GM12874 (cell line): ENCODE results near the gene TUBA4A.

Source experiments
- CTCF ChIP-seq: IDR thresholded peaks from 2 replicates; pipeline ENCODE4 v1.5.1; 2011; ENCODE audit warnings: low read depth, mild to moderate bottlenecking, control low read depth, low read length, moderate library complexity; ENCODE audit not compliant: insufficient read depth

The TUBA4A gene

DNA sequence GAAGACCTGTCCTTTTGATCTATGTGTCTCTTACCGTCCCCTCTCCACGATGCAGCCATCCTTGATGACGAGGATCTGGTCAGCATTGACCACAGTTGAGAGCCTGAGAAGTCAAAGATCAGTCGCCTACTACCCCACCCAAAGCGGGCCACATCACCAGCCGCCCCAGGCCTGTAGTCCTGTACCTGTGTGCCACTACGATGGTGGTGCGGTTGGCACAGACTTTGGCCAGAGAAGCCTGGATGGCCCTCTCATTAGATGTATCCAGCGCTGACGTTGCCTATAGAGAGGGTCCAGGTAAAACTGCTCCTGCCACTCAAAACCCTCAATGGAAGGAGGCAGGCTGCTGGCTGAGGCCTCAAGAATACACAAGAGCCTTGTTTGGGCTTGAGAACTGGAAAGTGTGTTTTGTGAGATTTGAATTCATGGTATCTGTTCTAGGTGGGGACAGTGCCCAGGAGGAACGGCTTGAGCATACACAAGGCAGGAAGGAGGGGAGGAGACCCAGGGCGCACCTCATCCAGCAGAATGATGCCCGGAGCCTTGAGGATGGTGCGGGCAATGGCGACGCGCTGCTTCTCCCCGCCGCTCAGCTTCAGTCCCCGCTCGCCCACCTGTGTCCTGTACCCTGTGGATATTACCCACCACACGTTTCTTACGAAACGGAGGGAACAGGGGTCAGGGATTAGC is 43.4 kb downstream of the TUBA4A start:
- TF ChIP-seq CTCF, result no peak

GRCh38 chr2:219209236-219210195 is 44.2 kb downstream of the TUBA4A start:
- no peak for TF ChIP-seq CTCF

DNA sequence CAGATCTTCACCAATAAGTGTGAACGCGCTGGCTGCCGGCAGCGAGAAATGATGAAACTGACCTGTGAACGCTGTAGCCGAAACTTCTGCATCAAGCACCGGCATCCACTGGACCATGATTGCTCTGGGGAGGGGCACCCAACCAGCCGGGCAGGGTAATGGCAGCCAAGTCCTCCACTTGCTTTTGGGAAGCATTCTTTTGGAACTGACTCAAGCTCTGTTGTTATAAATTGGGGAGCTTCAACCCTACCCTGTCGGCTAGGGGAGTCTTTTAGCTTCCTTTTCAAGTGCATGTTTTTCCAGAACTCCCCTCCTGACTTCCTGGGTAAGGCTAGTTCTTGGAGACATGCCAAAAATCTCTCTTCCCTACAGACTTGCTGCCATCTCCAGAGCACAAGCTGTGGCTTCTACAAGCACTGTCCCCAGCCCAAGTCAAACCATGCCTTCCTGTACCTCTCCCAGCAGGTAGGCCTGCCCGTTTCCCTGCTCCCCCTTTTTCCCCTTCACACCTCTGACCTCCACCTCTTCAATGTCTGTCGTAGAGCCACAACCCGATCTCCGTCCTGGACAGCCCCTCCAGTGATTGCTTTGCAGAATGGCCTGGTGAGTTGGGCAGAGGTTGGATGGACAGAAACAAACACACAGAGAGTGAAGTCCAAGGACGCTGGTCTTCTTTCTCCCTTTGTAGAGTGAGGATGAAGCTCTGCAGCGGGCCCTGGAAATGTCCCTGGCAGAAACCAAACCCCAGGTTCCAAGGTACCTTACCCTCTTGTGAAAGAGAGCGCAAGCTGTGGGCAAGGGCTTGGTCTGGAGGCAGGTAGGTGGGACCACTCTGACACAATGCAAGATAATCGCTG is 45.6 kb downstream of the TUBA4A start:
- TF ChIP-seq CTCF, result no peak

GRCh38 chr2:219207134-219207883 is 46.4 kb downstream of the TUBA4A start:
- no peak for TF ChIP-seq CTCF

- TF ChIP-seq CTCF, result no peak
These were observed 47.2 kb downstream of the TUBA4A start, which contains the start of gene ZFAND2B for GRCh38 chr2:219206328-219207133. Gene ZFAND2B, plus strand, starts transcription at chr2:219206782. Its CDS starts 206 bp downstream, at chr2:219206988.

- TF ChIP-seq CTCF, result no peak
These were observed 47.8 kb downstream of the TUBA4A start for GRCh38 chr2:219205981-219206327.
